ENCODE results near the gene ENPP3.

- TF ChIP-seq EZH2phosphoT487 (IDR thresholded peaks at IDR 0.05; ENCODE audit: insufficient read depth, low read depth) = no peak
- TF ChIP-seq EZH2 (IDR thresholded peaks at IDR 0.05; ENCODE audit: insufficient read depth, poor library complexity, severe bottlenecking) = no peak
Observed at GRCh38 chr6:131685266-131685780, 48.2 kb downstream of the ENPP3 start.

Measured in GM23248 (cell line).